Activated CD4-positive, alpha-beta T cell treated with anti-CD3 and anti-CD28 coated beads, Interleukin-10, Interleukin-2, amounts not matched to agents 100 ng/mL and 50 ng/mL, durations not matched to agents 16 hours and 8 hours (primary cell): ENCODE data around the gene ZNF236.

Experiments
- DNase-seq: peaks from one replicate; pipeline ENCODE4 v3.0.0-alpha.2; 2020

The ZNF236 gene

GRCh38 chr18:76821875-76822505, 367 bp upstream of the ZNF236 start:
- peak; percentile 61 for DNase-seq

GRCh38 chr18:76823161-76823538, 793 bp downstream of the ZNF236 start:
- DNase-seq = peak; percentile 17

GRCh38 chr18:76823587-76824011, 1.2 kb downstream of the ZNF236 start:
- DNase-seq = no peak

- no peak for DNase-seq
Measured at GRCh38 chr18:76824145-76824676, 1.9 kb downstream of the ZNF236 start.

- DNase-seq = no peak
Measured at GRCh38 chr18:76824754-76825153, 2.4 kb downstream of the ZNF236 start.

- no peak for DNase-seq
Measured at GRCh38 chr18:76827205-76828200, 5.1 kb downstream of the ZNF236 start.

GRCh38 chr18:76834379-76834778, 12.0 kb downstream of the ZNF236 start:
- DNase-seq = no peak

GRCh38 chr18:76835380-76835779, 13.0 kb downstream of the ZNF236 start:
- no peak for DNase-seq

GRCh38 chr18:76837071-76837470, 14.7 kb downstream of the ZNF236 start:
- no peak for DNase-seq

- DNase-seq = no peak
Measured at GRCh38 chr18:76838182-76838581, 15.8 kb downstream of the ZNF236 start.

GRCh38 chr18:76839086-76839794, 16.9 kb downstream of the ZNF236 start:
- DNase-seq = no peak

- DNase-seq = no peak
Measured at GRCh38 chr18:76842837-76843530, 20.6 kb downstream of the ZNF236 start.

- no peak for DNase-seq
Measured at GRCh38 chr18:76844144-76844543, 21.8 kb downstream of the ZNF236 start.

- DNase-seq = no peak
Measured at GRCh38 chr18:76844742-76845477, 22.6 kb downstream of the ZNF236 start.

GRCh38 chr18:76846217-76846616, 23.9 kb downstream of the ZNF236 start:
- no peak for DNase-seq

- no peak for DNase-seq
Measured at GRCh38 chr18:76847916-76848315, 25.6 kb downstream of the ZNF236 start.

GRCh38 chr18:76850112-76850511, 27.8 kb downstream of the ZNF236 start:
- DNase-seq = no peak

- no peak for DNase-seq
Measured at GRCh38 chr18:76855594-76855993, 33.2 kb downstream of the ZNF236 start.

- DNase-seq = no peak
Measured at GRCh38 chr18:76857476-76857875, 35.1 kb downstream of the ZNF236 start.

GRCh38 chr18:76859474-76860339, 37.4 kb downstream of the ZNF236 start:
- DNase-seq = peak; percentile 58

GRCh38 chr18:76860411-76860810, 38.1 kb downstream of the ZNF236 start:
- DNase-seq = no peak
